DMS 273 (cell line): ENCODE results near the gene MID1IP1.

Source experiments
- DNase-seq: peaks from one replicate; lab custom pipeline; 2025; ENCODE audit not compliant: unreplicated experiment; lab: John Stamatoyannopoulos, UW

The MID1IP1 gene

GRCh38 chrX:38800981-38801845 is at the start of gene MID1IP1:
Gene MID1IP1, plus strand, starts transcription at chrX:38801459. Its CDS starts 3,488 bp downstream, at chrX:38804947.
- DNase-seq: peak; percentile 97

GRCh38 chrX:38754102-38754790 is 47.0 kb upstream of the MID1IP1 start:
- peak; percentile 78 for DNase-seq

- DNase-seq: no peak
These were observed 46.2 kb upstream of the MID1IP1 start for GRCh38 chrX:38754818-38755718.

- no peak for DNase-seq
These were observed 40.4 kb upstream of the MID1IP1 start for GRCh38 chrX:38760883-38761282.

DNA sequence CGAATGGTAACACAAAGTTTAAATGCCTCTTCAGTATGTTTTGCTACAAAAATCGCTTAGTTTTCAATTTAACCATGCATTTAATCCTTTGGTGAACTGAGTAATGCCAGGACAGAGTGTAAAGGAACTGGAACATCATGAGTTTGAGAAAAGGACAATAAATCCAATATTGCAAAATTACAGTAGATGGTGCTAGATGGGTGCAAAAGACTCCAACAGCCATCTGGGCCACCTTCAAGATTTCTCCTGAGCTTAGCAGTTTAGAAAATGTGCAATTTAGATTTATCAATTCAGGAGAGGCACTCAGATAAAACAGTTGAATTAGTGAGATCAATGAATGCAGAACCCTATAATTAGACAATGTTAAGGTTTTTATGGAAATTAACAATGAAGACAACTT is 33.2 kb upstream of the MID1IP1 start:
- DNase-seq: peak; percentile 54

GRCh38 chrX:38770152-38770551 is 31.1 kb upstream of the MID1IP1 start:
- DNase-seq: no peak

GRCh38 chrX:38774249-38774648 is 27.0 kb upstream of the MID1IP1 start:
- DNase-seq: no peak

DNA sequence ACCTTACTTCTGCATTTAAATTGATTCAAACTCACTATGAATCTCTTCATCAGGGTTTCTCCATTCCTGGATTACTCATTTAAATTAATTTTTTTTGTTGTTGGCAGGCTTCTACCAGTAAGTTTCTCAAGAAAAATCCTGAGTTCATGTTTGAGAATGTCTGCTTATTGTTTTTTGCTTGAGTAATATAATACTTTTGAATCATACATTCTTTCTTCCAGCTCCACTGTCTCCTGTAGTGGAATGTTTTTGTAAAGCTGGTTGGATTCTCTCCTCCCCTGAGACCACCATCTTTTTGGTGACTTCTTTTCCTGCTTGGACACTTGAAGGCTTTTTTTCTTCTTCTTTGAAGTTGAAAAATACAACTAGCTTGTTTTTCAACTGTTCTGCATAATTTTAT is 4.3 kb upstream of the MID1IP1 start:
- no peak for DNase-seq

- no peak for DNase-seq
These were observed 2.3 kb upstream of the MID1IP1 start for GRCh38 chrX:38798956-38799355.

DNA sequence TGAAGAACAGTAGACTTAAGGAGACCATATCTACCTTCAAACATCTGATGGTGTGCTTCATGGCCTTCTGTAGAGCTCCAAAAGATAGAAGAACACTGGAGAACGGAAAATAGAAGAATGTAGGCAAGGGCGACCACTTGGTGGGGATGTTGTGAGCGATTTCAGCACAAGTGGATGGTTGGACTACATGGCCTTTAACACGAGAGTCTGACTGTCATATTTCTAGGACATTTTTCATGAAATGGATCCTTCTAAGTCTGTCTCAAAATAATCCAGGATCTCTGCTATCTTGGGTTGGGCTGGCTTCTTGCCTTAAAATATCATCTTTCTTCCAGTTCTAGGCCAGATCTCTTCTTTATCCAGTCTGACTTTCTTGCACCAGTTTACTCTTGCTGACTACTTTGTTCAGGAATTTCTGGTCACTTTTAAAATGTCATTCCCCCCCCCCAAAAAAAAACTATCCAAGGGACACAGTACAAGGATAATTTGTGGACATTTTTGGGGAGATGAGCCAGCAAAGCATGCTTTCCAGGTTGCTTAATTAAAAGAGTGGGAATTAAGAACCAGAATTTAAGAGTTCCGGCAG is 1.2 kb upstream of the MID1IP1 start:
- no peak for DNase-seq

GRCh38 chrX:38803243-38803587 is 2.0 kb downstream of the MID1IP1 start:
- no peak for DNase-seq

GRCh38 chrX:38803588-38804431 is 2.6 kb downstream of the MID1IP1 start:
- DNase-seq: peak; percentile 94

DNA sequence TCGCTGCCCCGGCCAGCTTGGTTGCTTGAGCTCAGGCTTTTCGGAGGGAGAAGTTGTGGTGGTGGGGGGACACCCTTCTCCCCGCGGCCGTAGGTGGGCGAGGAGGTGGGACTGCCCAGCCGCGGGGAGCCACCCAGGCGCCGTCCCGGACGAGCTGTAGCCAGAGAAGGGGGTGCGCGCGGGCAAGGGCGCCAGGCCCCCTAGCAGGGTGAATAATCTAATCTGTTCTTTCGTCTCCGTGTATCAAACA is 3.1 kb downstream of the MID1IP1 start:
- no peak for DNase-seq

- peak; percentile 59 for DNase-seq
These were observed 3.6 kb downstream of the MID1IP1 start for GRCh38 chrX:38804682-38805431.

DNA sequence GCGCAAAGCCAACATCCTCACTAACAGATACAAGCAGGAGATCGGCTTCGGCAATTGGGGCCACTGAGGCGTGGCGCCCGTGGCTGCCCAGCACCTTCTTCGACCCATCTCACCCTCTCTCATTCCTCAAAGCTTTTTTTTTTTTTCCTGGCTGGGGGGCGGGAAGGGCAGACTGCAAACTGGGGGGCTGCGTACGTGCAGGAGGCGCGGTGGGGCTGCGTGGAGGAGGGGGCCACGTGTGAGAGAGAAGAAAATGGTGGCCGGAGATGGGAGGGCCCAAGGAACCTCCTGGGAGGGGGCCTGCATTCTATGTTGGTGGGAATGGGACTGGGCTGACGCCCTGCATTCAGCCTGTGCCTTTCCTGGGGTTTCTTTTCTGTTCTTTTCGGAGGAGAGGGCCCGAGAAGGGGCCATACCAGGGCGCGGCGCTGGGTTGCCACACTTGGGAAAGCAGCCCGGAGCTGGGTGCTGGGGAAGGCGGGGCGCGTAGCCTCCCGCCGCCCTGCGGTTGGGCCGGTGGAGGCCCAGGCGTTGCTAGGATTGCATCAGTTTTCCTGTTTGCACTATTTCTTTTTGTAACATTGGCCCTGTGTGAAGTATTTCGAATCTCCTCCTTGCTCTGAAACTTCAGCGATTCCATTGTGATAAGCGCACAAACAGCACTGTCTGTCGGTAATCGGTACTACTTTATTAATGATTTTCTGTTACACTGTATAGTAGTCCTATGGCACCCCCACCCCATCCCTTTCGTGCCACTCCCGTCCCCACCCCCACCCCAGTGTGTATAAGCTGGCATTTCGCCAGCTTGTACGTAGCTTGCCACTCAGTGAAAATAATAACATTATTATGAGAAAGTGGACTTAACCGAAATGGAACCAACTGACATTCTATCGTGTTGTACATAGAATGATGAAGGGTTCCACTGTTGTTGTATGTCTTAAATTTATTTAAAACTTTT is 4.5 kb downstream of the MID1IP1 start:
- peak; percentile 74 for DNase-seq

DNA sequence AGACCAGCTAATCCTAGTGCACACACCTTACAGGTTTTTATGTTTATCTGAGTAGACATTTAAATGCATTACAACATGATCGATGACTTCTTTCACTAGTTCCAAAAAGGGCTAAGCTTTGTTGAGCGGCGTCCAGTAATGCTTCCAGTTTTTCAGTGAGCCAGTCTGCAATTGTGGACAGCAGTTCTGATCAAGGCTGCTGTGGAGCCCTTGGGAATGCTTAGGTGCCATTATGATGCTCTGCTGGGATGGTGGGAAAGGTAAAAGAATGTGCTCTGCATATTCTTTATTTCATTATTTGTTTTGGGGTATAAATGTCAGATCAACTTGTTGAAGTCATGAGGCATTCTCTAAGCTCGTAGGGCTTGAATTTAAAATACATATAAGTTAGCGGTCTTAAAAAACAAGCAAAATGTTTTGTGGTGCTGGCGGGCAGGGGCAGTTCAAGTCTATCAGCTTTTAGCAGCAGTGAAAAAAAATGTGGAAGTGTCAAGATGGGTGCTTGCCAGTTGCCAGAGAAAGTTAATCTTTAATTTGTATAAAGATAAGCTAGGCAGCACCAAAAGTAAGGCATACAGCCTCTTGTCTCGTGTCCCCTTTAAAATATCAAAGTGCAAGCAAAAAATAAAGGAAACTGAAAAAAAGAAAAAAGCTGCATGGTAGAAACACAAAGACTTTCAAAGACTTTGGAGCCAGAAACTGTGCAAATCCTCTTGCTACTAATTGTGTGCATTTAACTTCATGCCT is 5.8 kb downstream of the MID1IP1 start:
- DNase-seq: peak; percentile 27

GRCh38 chrX:38807873-38808272 is 6.6 kb downstream of the MID1IP1 start:
- no peak for DNase-seq
